Hepatocyte (in vitro differentiated cells): Measurements from ENCODE around the gene ADA. TPM values are rescaled to one million over a fixed set of nuclear protein-coding genes. Genes with fewer than 3 reads are reported as not detected.

ENCODE experiments used
- DNase-seq: peaks from one replicate; pipeline ENCODE4 v3.0.0-alpha.2; 2016; ENCODE audit warnings: low spot score
- H2AFZ ChIP-seq: fragments of 200-600 bp; sonication (generic); 2 replicates; pipeline ENCODE4 v1.6.0; 2016; ENCODE audit warnings: antibody characterized with exemption, mild to moderate bottlenecking
- H3K27ac ChIP-seq: fragments of 200-600 bp; sonication (generic); 2 replicates; pipeline ENCODE4 v1.5.1; 2016; ENCODE audit warnings: mild to moderate bottlenecking
- H3K27me3 ChIP-seq: fragments of 200-600 bp; sonication (generic); 2 replicates; pipeline ENCODE4 v1.6.1; 2016
- H3K36me3 ChIP-seq: fragments of 200-600 bp; sonication (generic); replicated peaks from 2 replicates; pipeline ENCODE4 v1.5.1; 2016; ENCODE audit warnings: low read depth; ENCODE audit not compliant: insufficient read depth
- H3K4me1 ChIP-seq: fragments of 200-600 bp; sonication (generic); 2 replicates; pipeline ENCODE4 v1.5.1; 2016; ENCODE audit warnings: mild to moderate bottlenecking, moderate library complexity; ENCODE audit not compliant: insufficient read depth
- H3K4me2 ChIP-seq: fragments of 200-600 bp; sonication (generic); 2 replicates; pipeline ENCODE4 v1.6.0; 2016
- H3K4me3 ChIP-seq: fragments of 200-600 bp; sonication (generic); 2 replicates; pipeline ENCODE4 v1.5.1; 2016; ENCODE audit warnings: mild to moderate bottlenecking
- H3K79me2 ChIP-seq: fragments of 200-600 bp; sonication (generic); 2 replicates; pipeline ENCODE4 v1.6.0; 2017; ENCODE audit warnings: mild to moderate bottlenecking
- H3K9me2 ChIP-seq: fragments of 200-600 bp; sonication (generic); replicated peaks from 2 replicates; pipeline ENCODE4 v1.6.0; 2017; ENCODE audit warnings: mild to moderate bottlenecking; ENCODE audit not compliant: insufficient read depth
- H3K9me3 ChIP-seq: fragments of 200-600 bp; sonication (generic); 2 replicates; pipeline ENCODE4 v1.5.1; 2016; ENCODE audit warnings: low read depth, mild to moderate bottlenecking
- H4K20me1 ChIP-seq: fragments of 200-600 bp; sonication (generic); 2 replicates; pipeline ENCODE4 v1.6.0; 2016; ENCODE audit warnings: mild to moderate bottlenecking; ENCODE audit not compliant: insufficient read depth, poor library complexity, severe bottlenecking
- CTCF ChIP-seq: fragments of 200-600 bp; sonication (generic); IDR thresholded peaks from 2 replicates; pipeline ENCODE4 v1.5.1; 2016; ENCODE audit warnings: antibody characterized with exemption, mild to moderate bottlenecking; ENCODE audit not compliant: poor library complexity
- EZH2 ChIP-seq: fragments of 200-600 bp; sonication (generic); IDR thresholded peaks from 2 replicates; pipeline ENCODE4 v1.6.1; 2016; ENCODE audit warnings: antibody characterized with exemption, mild to moderate bottlenecking, borderline replicate concordance
- EZH2phosphoT487 ChIP-seq: fragments of 200-600 bp; sonication (generic); IDR thresholded peaks from one replicate; pipeline ENCODE4 v1.6.1; 2018; ENCODE audit warnings: antibody characterized with exemption, mild to moderate bottlenecking, low read depth, moderate library complexity; ENCODE audit not compliant: unreplicated experiment, severe bottlenecking
- WGBS: methylation state at CpG from one replicate; pipeline ENCODE4 v1.1.6; 2016; ENCODE audit warnings: low lambda C conversion rate; ENCODE audit errors: missing lambda C conversion rate; 5-methylcytosine and 5-hydroxymethylcytosine counted together
- polyA plus RNA-seq: library from polyadenylated mRNA; unstranded; fragments of >200 nt; fragmentation: Nextera tagmentation; extraction: Ambion mirVana; gene quantifications from 2 replicates; pipeline ENCODE4 v1.2.1, GENCODE V29; 2016
- total RNA-seq: library from RNA; depleted of rRNA; stranded (reverse); fragments of >200 nt; gene quantifications from 2 replicates; pipeline ENCODE4 v1.2.3, GENCODE V29; 2014

The ADA gene
- total and polyA plus RNA-seq, 2 experiments from 2014 or later, result 10.4 to 13.5 TPM

- Histone ChIP-seq H2AFZ (no peak overlapping the region), H3K27me3 (no peaks in the 10 kb centered on the region), H3K9me3 (no peaks in the 10 kb centered on the region), H3K4me3 (no peak overlapping the region), H3K27ac (no peak overlapping the region), H4K20me1 (no peaks in the 10 kb centered on the region), H3K79me2 (no peaks in the 10 kb centered on the region), H3K9me2 (no peaks in the 10 kb centered on the region), H3K4me2 (no peak overlapping the region), H3K36me3 (no peaks in the 10 kb centered on the region), H3K4me1 (peaks cover 20% of the 10 kb centered on the region)
- WGBS, result 90% methylated on average over 5 of the region's 5 CpGs
- DNase-seq, result no peak
- TF ChIP-seq EZH2 (no peak), CTCF (no peak), EZH2phosphoT487 (no peak)
Measured at GRCh38 chr20:44641325-44641724, 10.2 kb downstream of the ADA start.

- Histone ChIP-seq H3K36me3 (no peaks in the 10 kb centered on the region), H3K79me2 (no peaks in the 10 kb centered on the region), H3K4me3 (no peak overlapping the region), H3K9me2 (no peaks in the 10 kb centered on the region), H3K27me3 (no peaks in the 10 kb centered on the region), H3K4me1 (peaks cover 20% of the 10 kb centered on the region), H3K9me3 (no peaks in the 10 kb centered on the region), H2AFZ (no peak overlapping the region), H3K4me2 (no peak overlapping the region), H4K20me1 (no peaks in the 10 kb centered on the region), H3K27ac (no peak overlapping the region)
- WGBS, result 91% methylated on average over 2 of the region's 2 CpGs
- no peak for DNase-seq
- no peak for TF ChIP-seq CTCF
- no peak for TF ChIP-seq EZH2
- no peak for TF ChIP-seq EZH2phosphoT487
Measured at GRCh38 chr20:44640522-44640921, 11.0 kb downstream of the ADA start.

- peaks cover 13% of the 10 kb centered on the region for H3K4me1 ChIP-seq
- H3K36me3 ChIP-seq, result no peaks in the 10 kb centered on the region
- H3K4me3 ChIP-seq, result no peak overlapping the region
- TF ChIP-seq CTCF, result no peak
- TF ChIP-seq EZH2phosphoT487, result no peak
- no peak for TF ChIP-seq EZH2
- no peaks in the 10 kb centered on the region for H3K27me3 ChIP-seq
- H2AFZ ChIP-seq, result no peak overlapping the region
- no peak overlapping the region for H3K4me2 ChIP-seq
- H3K27ac ChIP-seq, result no peak overlapping the region
- no peaks in the 10 kb centered on the region for H3K79me2 ChIP-seq
- no peaks in the 10 kb centered on the region for H4K20me1 ChIP-seq
- 83% methylated on average over 11 of the region's 11 CpGs for WGBS
- H3K9me3 ChIP-seq, result no peaks in the 10 kb centered on the region
- no peak for DNase-seq
- H3K9me2 ChIP-seq, result no peaks in the 10 kb centered on the region
Measured at GRCh38 chr20:44637522-44638372, 13.8 kb downstream of the ADA start.
